Kidney glomerular epithelial cell (primary cell): ENCODE results near the gene CNN2.

Source experiments
- DNase-seq: peaks from one replicate; lab custom pipeline; 2025; lab: John Stamatoyannopoulos, UW

Gene CNN2

DNA sequence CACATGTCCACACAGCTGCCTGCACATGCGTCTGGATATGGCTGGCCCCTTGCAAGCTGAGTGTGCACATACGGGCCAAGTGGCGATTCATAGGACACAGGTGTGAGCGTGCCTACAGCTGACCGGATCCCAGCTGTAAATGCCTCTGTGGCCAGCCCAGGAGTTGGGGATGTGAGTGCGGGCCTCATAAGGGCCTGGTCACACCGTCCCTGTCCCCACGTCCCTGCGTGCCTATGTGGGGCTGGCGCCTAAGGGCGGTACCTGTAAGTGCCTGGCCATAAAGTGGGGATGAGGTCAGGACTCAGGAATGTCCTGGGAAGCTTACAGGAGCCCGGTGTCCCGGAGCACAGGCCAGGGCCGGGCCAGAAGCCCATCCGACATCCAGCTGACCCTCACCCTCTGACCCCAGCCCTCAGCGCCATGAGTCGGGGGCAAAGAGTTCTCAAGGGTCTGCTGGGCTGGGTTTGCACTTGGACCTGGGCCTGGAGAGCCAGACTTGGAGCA, 39.2 kb downstream of the CNN2 start:
- no peak for DNase-seq

DNA sequence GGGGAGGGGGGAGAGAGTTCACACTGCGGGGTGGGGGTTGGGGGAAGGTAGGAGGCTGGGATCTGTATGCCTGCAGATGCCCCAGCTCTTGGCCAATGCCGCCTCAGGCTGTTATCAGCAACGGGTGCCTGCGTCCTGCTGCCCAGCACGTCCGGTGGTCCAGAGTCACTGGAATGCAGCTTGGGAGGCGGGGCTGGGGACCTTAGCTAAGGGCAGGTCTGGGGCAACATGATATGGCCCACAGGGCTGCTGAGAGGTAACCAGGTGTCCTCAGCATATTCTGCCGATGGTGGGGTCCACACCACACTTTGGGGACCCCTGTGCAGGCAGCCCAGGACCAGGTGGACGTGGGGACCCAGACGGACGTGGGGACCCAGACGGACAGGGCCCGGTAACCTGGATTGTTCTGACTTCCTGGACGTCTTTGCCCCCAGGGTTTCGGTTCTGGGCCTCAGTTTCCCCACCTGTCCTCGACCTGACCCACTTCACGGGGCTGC, 39.9 kb downstream of the CNN2 start:
- no peak for DNase-seq

DNA sequence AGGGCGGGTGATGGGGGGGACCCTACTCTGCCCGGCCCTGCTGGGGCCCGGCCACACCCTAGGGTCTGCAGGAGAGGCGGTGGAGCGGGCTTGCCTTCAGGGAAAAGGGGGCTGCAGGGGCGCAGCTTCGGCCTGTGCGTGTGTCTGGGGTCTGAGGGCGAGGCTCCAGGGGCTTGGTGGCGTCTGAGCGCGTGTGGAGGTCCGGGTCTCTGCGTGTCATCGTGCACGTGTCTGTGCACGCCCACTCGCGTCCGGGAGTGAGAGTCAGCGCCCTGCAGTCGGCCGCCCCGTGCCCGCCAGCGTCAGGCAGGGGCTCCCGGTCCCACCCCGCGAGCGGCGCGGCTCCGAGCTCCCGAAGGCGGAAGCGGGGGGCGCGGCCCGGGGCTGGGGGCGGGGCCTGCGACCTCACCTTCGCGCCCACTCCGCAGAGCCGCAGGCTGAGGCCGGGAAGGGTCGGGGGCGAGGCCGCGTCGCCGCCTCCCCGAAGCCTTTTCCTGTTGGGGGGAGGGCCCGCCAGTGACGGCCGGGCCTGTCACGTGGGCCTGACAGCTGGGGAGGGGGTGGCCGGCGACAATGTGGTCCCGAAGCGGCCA, 40.4 kb downstream of the CNN2 start, which contains the start of gene ARHGAP45:
TSS of gene ARHGAP45 (plus strand) at position 420 of the 593 bp plus-strand sequence. CDS start 239 bp downstream, outside the sequence.
- DNase-seq: no peak

DNA sequence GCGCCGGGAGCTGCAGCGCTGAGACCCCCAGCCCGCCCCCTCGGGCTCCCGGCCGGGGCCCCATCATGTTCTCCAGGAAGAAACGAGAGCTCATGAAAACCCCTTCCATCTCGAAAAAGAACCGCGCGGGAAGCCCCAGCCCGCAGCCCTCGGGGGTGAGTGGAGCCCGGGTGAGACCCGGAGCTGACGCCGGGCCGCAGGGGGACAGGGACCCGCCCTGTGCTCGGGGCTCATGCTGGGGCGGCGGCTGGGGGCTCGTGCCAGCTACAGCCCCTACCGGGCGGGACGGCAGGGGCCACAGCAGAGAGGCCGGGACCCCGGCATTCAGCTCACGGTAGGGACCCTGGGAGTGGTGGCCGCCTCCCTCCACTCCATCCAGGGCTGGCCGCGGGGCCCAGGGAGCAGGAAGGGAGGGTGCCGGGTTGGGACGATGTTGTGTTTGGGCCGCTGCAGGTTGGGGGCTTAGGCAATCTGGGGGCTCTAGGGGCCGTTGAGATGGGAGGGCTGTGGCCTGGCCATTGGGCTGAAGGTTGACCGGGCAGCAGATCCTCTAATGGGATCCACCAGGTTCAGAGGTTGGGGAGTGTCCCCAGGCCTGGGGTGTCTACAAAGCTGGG, 41.0 kb downstream of the CNN2 start:
- DNase-seq: no peak

DNA sequence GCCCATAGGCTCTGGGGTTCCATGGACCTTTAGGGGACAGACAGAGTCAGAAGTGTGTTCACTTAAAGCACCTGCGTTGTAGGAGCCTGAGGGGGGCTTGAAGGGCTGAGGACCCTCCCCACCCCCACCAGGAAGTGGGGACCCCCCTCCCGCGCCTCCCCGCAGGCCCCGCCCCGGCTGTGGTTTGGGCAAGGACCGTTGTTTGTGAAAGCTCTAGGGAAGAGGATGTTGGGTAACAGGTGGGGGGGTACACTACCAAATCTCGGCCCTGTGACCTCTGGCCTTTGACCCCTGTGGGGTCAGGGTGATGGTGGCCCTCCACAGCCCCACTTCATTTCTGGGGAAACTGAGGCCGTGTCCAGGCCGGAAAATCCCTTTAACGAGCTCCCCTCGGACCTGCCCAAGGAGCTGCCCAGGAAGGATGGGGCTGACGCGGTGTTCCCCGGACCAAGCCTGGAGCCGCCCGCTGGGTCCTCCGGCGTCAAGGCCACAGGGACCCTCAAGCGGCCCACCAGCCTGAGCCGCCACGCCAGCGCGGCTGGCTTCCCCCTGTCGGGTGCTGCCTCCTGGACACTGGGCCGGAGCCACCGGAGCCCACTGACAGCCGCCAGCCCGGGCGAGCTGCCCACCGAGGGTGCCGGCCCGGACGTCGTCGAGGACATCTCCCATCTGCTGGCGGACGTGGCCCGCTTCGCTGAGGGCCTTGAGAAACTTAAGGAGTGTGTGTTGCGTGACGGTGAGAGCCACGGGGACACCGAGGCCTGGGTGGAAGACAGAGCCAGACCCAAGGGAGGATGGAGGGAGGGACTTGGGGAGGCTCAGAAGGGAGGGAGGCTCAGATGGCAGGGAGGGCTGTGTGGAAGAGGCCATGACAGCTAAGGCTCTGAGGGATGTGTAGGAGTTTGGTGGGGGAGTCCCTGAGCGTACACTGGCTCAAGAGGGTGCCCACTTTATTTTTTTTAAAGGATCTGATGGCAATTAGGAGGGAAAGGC, 41.9 kb downstream of the CNN2 start:
- DNase-seq: no peak

DNA sequence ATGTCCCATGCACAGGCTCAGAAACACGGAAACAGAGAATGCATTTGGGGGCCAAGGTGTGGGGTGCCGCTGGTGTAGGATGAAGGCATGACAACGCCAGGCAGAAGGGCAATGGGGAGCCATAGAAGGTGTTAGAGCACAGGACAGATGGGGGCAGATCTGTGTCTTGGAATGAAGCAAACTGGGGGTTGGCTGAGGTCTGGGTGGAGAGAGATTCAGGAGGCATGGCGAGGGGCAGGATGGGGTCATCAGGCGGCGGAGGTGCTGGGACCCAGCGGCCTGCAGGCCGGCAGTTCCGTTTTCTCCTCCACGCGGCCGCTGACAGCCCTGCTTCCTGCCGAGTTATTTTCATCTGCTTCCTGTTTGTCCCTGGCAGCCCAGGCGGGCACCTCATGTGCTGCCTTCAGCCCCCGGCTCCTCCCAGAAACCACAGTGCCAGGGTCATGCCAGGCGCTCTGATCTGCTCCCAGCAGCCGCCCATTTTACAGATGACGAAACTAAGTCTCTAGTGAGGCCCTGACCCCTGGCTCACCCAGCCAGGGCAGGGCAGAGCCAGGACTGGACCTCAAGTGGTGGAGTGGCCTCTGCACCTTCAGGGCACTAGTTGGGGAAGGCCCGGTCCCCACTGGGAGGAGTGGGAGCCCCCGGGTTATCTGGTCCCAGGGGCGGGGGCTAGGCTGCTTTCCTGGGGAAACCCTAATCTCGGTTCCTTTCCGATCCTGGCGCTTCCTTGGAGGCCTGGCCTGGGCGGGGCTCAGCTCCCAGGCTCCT, 42.8 kb downstream of the CNN2 start:
- no peak for DNase-seq

DNA sequence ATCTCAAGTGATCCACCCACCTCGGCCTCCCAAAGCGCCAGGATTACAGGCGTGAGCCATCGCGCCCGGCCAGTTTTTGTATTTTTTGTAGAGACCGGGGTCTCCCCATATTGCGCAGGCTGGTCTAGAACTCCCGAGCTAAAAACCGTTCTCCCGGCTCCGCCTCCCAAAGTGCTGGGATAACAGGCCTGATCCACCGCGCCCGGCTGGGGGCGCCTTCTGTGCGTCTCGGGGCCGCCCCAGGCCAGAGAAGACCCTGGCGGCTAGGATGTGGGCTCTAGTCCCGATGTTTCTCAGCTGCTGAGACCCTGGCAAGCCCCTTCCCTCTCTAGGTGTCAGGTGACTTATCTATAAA, 44.1 kb downstream of the CNN2 start:
- no peak for DNase-seq

DNA sequence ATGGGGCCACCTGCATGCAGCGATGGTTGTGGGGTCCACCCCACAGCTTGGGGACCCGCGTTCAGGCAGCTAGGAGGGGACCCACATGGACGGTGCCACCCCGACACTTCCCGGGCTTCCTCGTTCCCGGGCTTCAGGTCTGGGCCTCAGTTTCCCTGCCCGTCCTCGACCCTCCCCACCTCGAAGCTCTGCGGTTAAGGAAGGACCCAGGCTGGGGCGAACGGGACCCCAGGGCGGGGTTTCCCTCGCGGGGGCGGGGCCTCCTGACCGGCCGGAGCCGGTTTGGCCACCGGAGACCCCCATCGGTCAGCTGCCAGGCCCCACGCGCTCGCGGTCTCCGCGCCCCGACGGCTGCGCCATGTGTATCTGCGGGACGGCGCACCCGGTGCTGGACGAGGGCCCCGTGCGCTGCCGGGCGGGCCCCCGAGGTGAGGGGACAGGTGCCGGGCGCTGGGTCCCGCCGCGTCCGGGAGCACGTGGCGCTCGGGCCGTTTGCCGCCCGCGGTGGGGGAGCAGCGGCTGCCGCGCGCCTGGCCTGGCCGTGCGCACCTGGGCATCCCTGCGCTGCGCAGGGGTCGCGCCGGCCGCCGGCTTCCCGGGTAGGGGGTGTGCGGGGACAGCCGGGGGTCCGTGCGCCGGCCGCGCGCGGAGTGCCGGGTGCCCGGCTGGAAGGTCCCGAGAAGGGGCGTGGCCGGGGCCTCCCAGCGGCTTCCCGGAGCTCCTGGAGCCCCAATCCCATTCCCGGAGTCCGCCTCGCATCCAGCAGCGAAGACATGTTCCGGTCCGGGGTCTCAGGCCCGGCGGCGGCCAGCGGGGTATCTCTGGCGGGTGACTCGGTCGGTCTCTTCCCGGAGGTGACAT, 44.8 kb downstream of the CNN2 start:
- DNase-seq: no peak

DNA sequence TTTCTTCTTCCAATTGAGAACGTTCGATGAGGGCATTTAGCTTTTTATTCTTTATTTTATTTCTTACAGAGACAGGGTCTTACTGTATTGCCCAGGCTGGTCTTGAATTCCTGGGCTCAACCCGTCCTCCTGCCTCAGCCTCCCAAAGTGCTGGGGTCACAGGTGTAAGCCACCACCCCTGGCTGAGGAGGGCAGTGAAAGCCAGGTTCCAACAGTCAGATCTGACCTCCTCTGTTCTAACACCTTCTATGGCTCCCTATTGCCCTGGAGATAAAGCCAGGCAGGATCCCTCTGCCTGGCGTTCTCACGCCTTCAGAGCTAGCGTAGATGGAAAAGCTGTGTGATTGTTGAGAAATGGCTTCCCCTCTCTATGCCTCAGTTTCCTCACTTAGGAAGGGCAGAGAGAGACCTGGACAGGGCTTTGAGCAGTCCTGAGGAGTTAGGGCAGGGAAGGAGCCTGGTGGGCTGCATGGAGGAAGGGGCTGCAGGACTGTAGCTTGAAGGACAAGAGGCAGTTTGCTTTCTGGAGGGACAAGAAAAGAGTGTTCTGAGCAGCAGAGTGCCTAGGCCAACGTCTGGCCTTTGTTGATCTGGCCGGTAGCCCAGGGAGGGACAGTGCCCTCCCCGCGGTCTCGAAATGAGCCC, 46.1 kb downstream of the CNN2 start:
- no peak for DNase-seq

DNA sequence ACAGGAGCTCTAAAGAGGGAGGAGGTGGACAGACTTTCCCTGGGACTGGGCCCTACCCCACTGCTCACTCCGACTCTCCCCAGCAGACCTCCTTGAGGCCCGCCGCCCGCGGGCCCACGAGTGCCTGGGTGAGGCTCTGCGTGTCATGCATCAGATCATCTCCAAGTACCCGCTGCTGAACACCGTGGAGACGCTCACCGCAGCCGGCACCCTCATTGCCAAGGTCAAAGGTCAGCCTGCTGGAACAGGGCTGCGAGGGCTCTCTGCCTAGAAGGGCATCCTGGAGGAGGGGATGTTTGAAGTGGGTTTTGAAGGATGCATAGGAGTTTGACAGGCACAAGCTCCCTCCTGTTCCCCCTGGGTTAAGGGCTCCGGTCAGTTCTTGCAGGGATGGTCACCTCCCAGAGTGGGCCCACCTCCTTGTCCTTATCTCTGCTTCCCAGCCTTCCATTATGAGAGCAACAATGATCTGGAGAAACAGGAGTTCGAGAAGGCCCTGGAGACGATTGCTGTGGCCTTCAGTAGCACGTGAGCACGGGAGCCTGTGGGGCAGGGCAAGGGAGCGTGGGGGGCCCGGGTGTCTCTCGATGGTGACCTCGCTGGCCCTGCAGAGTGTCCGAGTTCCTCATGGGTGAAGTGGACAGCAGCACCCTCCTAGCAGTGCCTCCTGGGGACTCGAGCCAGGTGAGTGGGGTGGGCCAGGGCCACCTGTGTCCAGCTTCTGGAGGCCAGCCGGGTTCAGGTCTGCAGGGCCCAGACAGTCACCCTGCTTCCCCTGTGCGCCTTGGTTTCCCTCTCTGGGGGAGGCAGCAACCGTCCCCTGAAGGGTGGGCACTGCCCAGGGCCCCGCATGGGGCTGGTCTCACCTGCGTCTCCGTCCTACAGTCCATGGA, 46.9 kb downstream of the CNN2 start:
- DNase-seq: no peak

DNA sequence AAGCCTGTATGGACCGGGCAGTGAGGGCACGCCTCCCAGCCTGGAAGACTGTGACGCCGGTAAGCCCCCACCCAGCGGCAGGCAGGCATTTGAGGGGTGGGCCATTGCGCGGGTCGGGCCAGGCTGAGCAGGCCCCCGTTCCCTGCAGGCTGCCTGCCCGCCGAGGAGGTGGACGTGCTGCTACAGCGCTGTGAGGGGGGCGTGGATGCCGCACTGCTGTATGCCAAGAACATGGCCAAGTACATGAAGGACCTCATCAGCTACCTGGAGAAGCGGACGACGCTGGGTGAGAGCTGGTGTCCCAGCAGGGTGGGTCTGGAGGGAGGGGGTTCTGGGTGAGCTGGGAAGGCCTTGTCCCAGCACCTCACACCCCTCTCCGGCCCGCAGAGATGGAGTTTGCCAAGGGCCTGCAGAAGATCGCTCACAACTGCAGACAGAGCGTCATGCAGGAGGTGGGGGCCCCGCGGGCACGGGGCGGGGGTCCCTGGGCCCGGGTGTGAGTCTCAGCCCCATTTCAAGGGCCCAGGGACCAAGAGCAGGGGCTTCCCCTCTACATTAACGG, 47.6 kb downstream of the CNN2 start:
- no peak for DNase-seq

DNA sequence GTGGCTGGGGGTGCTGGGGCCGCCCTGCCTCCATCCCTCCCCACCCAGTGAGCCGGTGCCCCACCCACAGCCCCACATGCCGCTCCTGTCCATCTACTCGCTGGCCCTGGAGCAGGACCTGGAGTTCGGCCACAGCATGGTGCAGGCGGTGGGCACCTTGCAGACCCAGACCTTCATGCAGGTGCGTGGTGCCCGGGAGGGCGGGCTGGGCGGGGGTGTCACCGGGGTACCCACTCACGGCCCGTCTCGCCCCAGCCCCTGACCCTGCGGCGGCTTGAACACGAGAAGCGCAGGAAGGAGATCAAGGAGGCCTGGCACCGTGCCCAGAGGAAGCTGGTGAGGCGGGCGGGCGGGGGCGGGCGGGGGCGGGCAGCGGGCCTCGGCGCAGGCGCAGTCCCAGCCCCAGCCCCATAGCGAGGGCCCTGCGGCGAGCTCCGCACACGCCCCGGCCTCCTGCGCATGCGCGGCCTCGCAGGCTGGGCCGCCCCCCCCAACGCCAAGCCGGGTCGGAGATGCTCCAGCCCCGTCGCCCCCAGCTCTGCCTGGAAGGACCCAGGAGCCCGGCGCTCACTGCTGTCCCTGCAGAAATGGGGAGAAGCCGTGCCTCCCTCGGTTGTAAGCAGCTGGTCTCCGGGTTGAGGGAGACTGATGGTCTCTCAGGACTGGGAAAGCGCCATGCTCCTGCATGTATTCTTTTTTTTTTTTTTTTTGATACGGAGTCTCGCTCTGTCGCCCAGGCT, 48.3 kb downstream of the CNN2 start:
- no peak for DNase-seq

DNA sequence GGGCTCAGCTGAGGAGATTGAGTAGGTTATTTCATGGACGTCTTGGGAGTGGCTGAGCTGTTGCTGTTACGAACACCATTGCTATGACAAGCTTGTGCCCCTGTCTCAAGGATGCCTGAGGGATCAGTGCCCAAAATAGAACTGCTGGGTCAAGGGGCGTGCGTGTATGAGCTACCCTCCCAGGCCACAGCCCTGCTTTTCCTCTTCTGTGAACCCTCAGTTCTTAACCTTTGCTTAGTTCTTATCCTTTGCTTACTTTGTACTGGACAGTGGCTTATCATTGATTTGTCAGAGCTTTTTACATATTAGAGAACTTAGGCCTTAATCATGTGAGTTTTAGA, 49.6 kb downstream of the CNN2 start:
- no peak for DNase-seq

DNA sequence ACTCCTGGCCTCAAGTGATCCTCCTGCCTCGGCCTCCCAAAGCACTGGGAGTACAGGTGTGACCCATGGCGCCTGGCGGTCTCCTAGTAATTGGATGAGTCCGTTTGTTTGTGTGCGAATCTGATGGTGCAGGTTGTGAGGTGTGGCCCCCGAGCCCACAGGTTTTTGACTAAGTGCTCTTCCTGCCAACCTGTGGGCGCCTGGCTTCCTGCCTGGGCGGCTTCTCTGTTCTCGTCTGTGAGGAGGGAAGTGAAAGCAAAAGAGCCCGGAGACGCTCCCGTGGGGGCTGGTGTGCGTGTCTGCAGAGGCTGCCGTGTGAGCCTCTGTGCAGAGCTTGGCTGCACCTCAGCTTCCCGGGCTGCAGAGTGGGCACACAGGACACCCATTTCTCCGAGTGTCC, 50.5 kb downstream of the CNN2 start:
- peak; percentile 40 for DNase-seq

DNA sequence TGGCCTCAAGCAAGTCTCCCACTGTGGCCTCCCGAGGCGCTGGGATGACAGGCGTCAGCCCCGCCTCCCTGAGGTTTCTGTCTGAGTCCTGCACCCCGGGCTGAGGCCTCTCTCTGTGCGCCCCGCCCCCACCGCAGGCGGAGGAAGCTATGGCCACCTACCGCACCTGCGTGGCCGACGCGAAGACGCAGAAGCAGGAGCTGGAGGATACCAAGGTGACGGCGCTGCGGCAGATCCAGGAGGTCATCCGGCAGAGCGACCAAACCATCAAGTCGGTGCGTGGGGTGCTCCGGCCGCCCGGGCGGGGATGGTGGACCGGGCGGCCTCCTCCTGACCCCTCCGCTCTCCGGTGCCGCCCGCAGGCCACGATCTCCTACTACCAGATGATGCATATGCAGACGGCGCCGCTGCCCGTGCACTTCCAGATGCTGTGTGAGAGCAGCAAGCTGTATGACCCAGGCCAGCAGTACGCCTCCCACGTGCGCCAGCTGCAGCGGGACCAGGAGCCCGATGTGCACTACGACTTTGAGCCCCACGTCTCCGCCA, 53.2 kb downstream of the CNN2 start:
- DNase-seq: no peak

DNA sequence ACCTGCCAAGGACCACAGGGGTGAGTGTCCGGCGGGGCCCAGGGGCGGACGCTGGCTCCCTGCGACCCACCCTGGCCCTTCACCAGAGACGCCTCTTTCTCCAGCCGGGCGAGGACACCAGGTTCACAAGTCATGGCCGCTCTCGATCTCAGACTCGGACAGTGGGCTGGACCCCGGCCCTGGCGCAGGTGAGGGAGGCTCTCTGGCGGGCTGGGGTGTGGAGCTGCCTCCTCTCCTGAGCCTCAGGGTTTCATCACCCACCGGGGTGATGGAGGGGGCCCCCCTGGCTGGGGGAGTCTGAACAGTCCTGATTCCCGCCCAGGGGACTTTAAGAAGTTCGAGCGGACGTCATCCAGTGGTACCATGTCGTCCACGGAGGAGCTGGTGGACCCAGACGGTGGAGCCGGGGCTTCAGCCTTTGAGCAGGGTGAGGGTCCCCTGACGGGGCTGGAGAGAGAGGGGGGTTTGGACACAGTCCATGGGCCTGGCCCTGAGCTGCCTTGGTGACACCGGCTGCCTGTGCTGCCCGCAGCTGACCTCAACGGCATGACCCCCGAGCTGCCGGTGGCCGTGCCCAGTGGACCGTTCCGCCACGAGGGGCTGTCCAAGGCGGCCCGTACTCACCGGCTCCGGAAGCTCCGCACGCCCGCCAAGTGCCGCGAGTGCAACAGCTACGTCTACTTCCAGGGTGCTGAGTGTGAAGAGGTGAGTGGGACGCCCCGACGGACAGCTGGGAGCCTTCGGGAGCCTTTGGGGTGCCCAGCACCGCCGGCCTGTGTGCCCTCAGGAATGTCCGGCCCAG, 54.2 kb downstream of the CNN2 start:
- DNase-seq: no peak
